ENCODE measurements around the gene ZNF326. TPM values are rescaled to one million over a fixed set of nuclear protein-coding genes. Genes with fewer than 3 reads are reported as not detected.

ZNF326 gene
- total RNA-seq, 1 donor from 2014 or later, result 0.75 TPM

DNA sequence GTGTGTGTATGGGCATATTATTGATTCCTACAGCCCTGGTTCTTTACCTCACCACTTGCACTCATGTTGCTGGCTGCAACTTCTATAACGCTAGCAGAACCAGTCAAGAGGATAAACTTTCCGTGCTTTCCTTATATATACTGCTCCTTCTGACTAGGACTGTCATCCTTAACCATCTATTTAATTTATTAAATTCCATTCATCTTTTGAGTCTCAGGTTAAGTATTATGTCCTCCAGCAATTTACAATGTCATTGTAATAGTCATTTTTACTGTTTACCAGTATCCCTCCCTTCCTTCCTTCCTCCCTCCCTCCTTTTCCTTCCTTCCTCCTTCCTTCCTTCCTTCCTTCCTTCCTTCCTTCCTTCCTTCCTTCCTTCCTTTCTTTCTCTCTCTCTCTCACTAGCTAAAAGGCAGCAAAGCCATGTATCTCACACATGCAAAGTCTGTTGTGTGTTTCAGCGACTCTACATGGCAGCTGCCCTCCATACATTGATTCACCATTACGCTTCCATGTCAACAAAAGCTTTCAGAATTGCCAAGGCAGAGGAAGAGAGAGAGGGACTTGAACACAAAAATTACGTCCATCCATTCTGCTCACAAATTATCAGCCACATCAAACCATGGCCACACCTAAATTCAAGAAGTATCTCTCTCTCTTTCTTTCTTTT lies 73.8 kb downstream of the ZNF326 start:
- Histone ChIP-seq H3K36me3 (no peaks in the 10 kb centered on the region), H3K9me3 (no peaks in the 10 kb centered on the region), H3K27ac (no peak overlapping the region), H3K27me3 (no peaks in the 10 kb centered on the region), H3K4me1 (no peaks in the 10 kb centered on the region), H3K4me3 (no peak overlapping the region)
- intact Hi-C loops (cut with DNase I), result no loop called here
- no peak for DNase-seq (ENCODE audit: low spot score in 2 of 2)
- TF ChIP-seq, protein P1, sequence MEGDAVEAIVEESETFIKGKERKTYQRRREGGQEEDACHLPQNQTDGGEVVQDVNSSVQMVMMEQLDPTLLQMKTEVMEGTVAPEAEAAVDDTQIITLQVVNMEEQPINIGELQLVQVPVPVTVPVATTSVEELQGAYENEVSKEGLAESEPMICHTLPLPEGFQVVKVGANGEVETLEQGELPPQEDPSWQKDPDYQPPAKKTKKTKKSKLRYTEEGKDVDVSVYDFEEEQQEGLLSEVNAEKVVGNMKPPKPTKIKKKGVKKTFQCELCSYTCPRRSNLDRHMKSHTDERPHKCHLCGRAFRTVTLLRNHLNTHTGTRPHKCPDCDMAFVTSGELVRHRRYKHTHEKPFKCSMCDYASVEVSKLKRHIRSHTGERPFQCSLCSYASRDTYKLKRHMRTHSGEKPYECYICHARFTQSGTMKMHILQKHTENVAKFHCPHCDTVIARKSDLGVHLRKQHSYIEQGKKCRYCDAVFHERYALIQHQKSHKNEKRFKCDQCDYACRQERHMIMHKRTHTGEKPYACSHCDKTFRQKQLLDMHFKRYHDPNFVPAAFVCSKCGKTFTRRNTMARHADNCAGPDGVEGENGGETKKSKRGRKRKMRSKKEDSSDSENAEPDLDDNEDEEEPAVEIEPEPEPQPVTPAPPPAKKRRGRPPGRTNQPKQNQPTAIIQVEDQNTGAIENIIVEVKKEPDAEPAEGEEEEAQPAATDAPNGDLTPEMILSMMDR (IDR thresholded peaks at IDR 0.05), result no peak

DNA sequence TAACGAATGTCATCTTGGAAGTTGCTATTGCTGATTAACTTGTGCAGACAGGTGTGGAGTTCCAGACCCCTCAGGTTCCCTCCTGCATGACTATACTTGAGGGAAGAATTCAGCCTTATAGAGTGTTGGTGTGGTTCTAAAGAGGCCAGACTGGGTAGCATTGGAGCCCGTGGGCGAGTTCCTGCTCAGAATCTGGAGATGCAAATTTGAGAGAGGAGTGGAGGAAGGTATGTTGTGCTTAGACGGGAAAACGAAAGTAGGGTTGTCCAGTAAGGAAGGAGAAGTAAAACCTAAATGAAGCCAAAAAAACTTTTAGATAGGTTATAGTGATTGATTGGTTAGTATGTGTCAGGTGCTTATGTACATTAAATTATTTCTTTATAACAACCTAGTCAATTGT lies 79.2 kb downstream of the ZNF326 start:
- no peaks in the 10 kb centered on the region for H3K9me3 ChIP-seq
- intact Hi-C loops (cut with DNase I), result no loop called here
- DNase-seq (ENCODE audit: low spot score in 2 of 2), result no peak
- TF ChIP-seq, protein P1 (IDR thresholded peaks at IDR 0.05), result no peak
- no peaks in the 10 kb centered on the region for H3K27me3 ChIP-seq
- H3K4me1 ChIP-seq, result no peaks in the 10 kb centered on the region
- no peak overlapping the region for H3K4me3 ChIP-seq
- H3K27ac ChIP-seq, result no peak overlapping the region
- H3K36me3 ChIP-seq, result no peaks in the 10 kb centered on the region

DNA sequence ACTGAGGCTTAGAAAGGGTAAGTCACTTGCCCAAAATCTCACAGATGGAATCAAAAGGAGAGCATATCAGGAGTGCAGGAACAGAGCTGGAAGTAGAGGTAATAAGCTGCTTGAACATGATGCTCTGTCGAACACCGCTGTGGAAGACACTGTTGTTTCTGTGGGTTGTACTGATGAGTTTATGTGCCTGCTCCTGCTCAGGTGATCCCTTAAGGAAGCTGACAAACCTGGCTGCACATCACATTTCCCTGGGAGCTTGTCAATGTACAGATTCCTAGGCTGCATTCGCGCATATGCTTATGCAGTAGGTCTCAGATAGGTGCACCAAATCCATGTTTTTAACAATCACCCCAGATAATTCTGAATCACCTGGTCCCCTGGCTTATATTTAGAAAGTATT lies 79.7 kb downstream of the ZNF326 start:
- H3K36me3 ChIP-seq, result no peaks in the 10 kb centered on the region
- no peaks in the 10 kb centered on the region for H3K27me3 ChIP-seq
- intact Hi-C loops (cut with DNase I), result no loop called here
- no peaks in the 10 kb centered on the region for H3K4me1 ChIP-seq
- no peaks in the 10 kb centered on the region for H3K9me3 ChIP-seq
- no peak overlapping the region for H3K4me3 ChIP-seq
- TF ChIP-seq, protein P1 (IDR thresholded peaks at IDR 0.05), result no peak
- no peak overlapping the region for H3K27ac ChIP-seq
- no peak for DNase-seq (ENCODE audit: low spot score in 2 of 2)

GRCh38 chr1:90074970-90075391 lies 80.1 kb downstream of the ZNF326 start:
- Histone ChIP-seq H3K4me3 (no peak overlapping the region), H3K36me3 (no peaks in the 10 kb centered on the region), H3K27me3 (no peaks in the 10 kb centered on the region), H3K4me1 (no peaks in the 10 kb centered on the region), H3K9me3 (no peaks in the 10 kb centered on the region), H3K27ac (no peak overlapping the region)
- intact Hi-C loops (cut with DNase I), result no loop called here
- DNase-seq (ENCODE audit: low spot score in 2 of 2), result no peak
- TF ChIP-seq, protein P1 (IDR thresholded peaks at IDR 0.05), result no peak

GRCh38 chr1:90083995-90084394 lies 89.1 kb downstream of the ZNF326 start:
- Histone ChIP-seq H3K4me3 (no peak overlapping the region), H3K27me3 (no peaks in the 10 kb centered on the region), H3K27ac (no peak overlapping the region), H3K36me3 (no peaks in the 10 kb centered on the region), H3K4me1 (no peaks in the 10 kb centered on the region), H3K9me3 (no peaks in the 10 kb centered on the region)
- intact Hi-C loops (cut with DNase I), result no loop called here
- no peak for DNase-seq (ENCODE audit: low spot score in 2 of 2)
- TF ChIP-seq, protein P1 (IDR thresholded peaks at IDR 0.05), result no peak

Other genes with a start within 250 kb of the ZNF326 start
- 1.3 TPM for gene LRRC8D, start 174.1 kb upstream of the ZNF326 start, total RNA-seq